HL-60/S4 treated with phorbol 12-myristate 13-acetate at 8.2 ng/mL for 4 days and 3 days (cell line): Measurements from ENCODE around the gene CACNB3.

Experiments
- in situ Hi-C: fragments of 300-500 bp; cut with MboI; formaldehyde crosslinking; loops from 2 replicates; pipeline ENCODE4 v1.15.0; 2022; ENCODE audit warnings: low sequenced_read_pairs

CACNB3 gene

GRCh38 chr12:48788524-48788853 is 29.8 kb upstream of the CACNB3 start:
- in situ Hi-C loops: no loop called here

- in situ Hi-C loops: no loop called here
Observed at GRCh38 chr12:48788854-48789775, 29.2 kb upstream of the CACNB3 start, which contains the start of gene ADCY6. Gene ADCY6, minus strand, starts transcription at chr12:48789089. Its CDS starts 5,655 bp downstream, at chr12:48783434.

GRCh38 chr12:48789858-48790326 is 28.4 kb upstream of the CACNB3 start:
- in situ Hi-C loops: loop anchor here (5.0 kb wide), 1 partner anchor 38 kb away; no protein-coding TSS in a partner anchor

GRCh38 chr12:48793696-48794095 is 24.6 kb upstream of the CACNB3 start:
- in situ Hi-C loops: loop anchor here (5.0 kb wide), 1 partner anchor 41 kb away; no protein-coding TSS in a partner anchor

GRCh38 chr12:48794870-48795269 is 23.4 kb upstream of the CACNB3 start:
- in situ Hi-C loops: loop anchor here (5.0 kb wide), 1 partner anchor 43 kb away; no protein-coding TSS in a partner anchor

- in situ Hi-C loops: no loop called here
Observed at GRCh38 chr12:48795550-48796455, 22.5 kb upstream of the CACNB3 start.

GRCh38 chr12:48796976-48797375 is 21.3 kb upstream of the CACNB3 start:
- in situ Hi-C loops: no loop called here

- in situ Hi-C loops: no loop called here
Observed at GRCh38 chr12:48800457-48800856, 17.8 kb upstream of the CACNB3 start.

- in situ Hi-C loops: no loop called here
Observed at GRCh38 chr12:48800971-48801370, 17.3 kb upstream of the CACNB3 start.

- in situ Hi-C loops: no loop called here
Observed at GRCh38 chr12:48803675-48804074, 14.6 kb upstream of the CACNB3 start.

- in situ Hi-C loops: no loop called here
Observed at GRCh38 chr12:48807981-48808380, 10.3 kb upstream of the CACNB3 start.

- in situ Hi-C loops: no loop called here
Observed at GRCh38 chr12:48810903-48811431, 7.3 kb upstream of the CACNB3 start.

GRCh38 chr12:48811437-48812090 is 6.7 kb upstream of the CACNB3 start:
- in situ Hi-C loops: no loop called here

- in situ Hi-C loops: no loop called here
Observed at GRCh38 chr12:48812389-48812788, 5.9 kb upstream of the CACNB3 start.

- in situ Hi-C loops: no loop called here
Observed at GRCh38 chr12:48813465-48814261, 4.6 kb upstream of the CACNB3 start.

GRCh38 chr12:48814262-48815125 is 3.8 kb upstream of the CACNB3 start:
- in situ Hi-C loops: no loop called here

GRCh38 chr12:48815126-48816110 is 2.9 kb upstream of the CACNB3 start:
- in situ Hi-C loops: no loop called here
